H1 (cell line): ENCODE results near the gene SSUH2. TPM values are rescaled to one million over a fixed set of nuclear protein-coding genes. Genes with fewer than 3 reads are reported as not detected.

Experiments used
- BCL11A ChIP-seq, 2 experiments: IDR thresholded peaks; one replicate each; pipeline ENCODE4 v1.6.1; 2011; ENCODE audit warnings: low read depth in 2 of 2, low read length in 2 of 2, mild to moderate bottlenecking in 2 of 2
- CHD2 ChIP-seq: IDR thresholded peaks from 2 replicates; pipeline ENCODE4 v1.6.1; 2012; ENCODE audit warnings: low read length, improper control_type of control experiment
- KDM4A ChIP-seq: IDR thresholded peaks from one replicate; pipeline ENCODE4 v1.7.1; 2012; ENCODE audit warnings: low read depth, mild to moderate bottlenecking, moderate library complexity, low read length, inconsistent platforms; ENCODE audit not compliant: severe bottlenecking
- SP1 ChIP-seq: IDR thresholded peaks from 2 replicates; pipeline ENCODE4 v1.6.1; 2011; ENCODE audit warnings: low read depth, low read length
- polyA plus RNA-seq, 7 experiments: library from polyadenylated mRNA; depleted of rRNA in 3 of 7; stranded (reverse) in 5 of 7; unstranded in 2 of 7; fragments of >200 nt in 5 of 7; fragments of 200-250 nt in 2 of 7; gene quantifications; 1 replicate in 5 of 7; 2 replicates in 1 of 7; 4 replicates in 1 of 7; pipeline versions ENCODE4 v1.2.1 to v1.2.3, GENCODE V29; 2011 to 2013; ENCODE audit warnings: missing spikeins in 2 of 7, mixed read lengths in 2 of 7
- total RNA-seq: library from RNA; stranded (reverse); fragmentation: NEBNext Ultra II Directional; extraction: Animal tissue kit (Norgen Biotek cat#: 25700); gene quantifications from 2 replicates; pipeline ENCODE4 v1.2.1, GENCODE V29; 2021

Gene SSUH2
- total and polyA plus RNA-seq, 2 of the 8 experiments (the other 6 are each of a cell fraction or from before 2014, with no cell fraction given), result 0.62 to 0.69 TPM

GRCh38 chr3:8629151-8630021 lies 15.2 kb downstream of the SSUH2 start (continued):
- TF ChIP-seq KDM4A, result no peak
- no peak for TF ChIP-seq SP1
- TF ChIP-seq BCL11A (IDR thresholded peaks at IDR 0.05; ENCODE audit: low read depth in 2 of 2, low read length in 2 of 2), result no peak
- no peak for TF ChIP-seq CHD2
